ENCODE results near the gene RPTOR. TPM values are rescaled to one million over a fixed set of nuclear protein-coding genes. Genes with fewer than 3 reads are reported as not detected.

The RPTOR gene
- total RNA-seq, 4 donors from 2014 or later, result 47.6 to 56.9 (median 55.4) TPM

GRCh38 chr17:80965606-80966005, 421.0 kb downstream of the RPTOR start:
- ATAC-seq (no peak), DNase-seq (no peak)
- H3K36me3 ChIP-seq, result peaks cover 0 to 15% of the 10 kb centered on the region in 2 donors
- in situ Hi-C loops (cut with MboI; ENCODE audit: low sequenced_read_pairs in 4 of 4), result no loop called here
- H3K9me3 ChIP-seq, result no peaks in the 10 kb centered on the region
- intact Hi-C loops (cut with DNase I; ENCODE audit: low total_unique reads), result loop anchor here (5.0 kb wide), 1 partner anchor 98 kb away; no protein-coding TSS in a partner anchor
- H3K27me3 ChIP-seq, result no peaks in the 10 kb centered on the region
- no peak overlapping the region for H3K27ac ChIP-seq
- H3K4me1 ChIP-seq, result peaks cover 38 to 42% of the 10 kb centered on the region in 2 donors
- no peak overlapping the region for H3K4me3 ChIP-seq
- TF ChIP-seq CTCF (IDR thresholded peaks at IDR 0.05 in 4 of 5, conservative IDR thresholded peaks at IDR 0.05 in 1 of 5), result no peak
- TF ChIP-seq POLR2A (IDR thresholded peaks at IDR 0.05), result no peak

- Histone ChIP-seq H3K4me3 (no peak overlapping the region), H3K4me1 (peaks cover 27 to 29% of the 10 kb centered on the region in 2 donors), H3K27me3 (peaks cover 0 to 10% (median 6%) of the 10 kb centered on the region in 3 donors), H3K9me3 (no peaks in the 10 kb centered on the region), H3K36me3 (peaks cover 0 to 15% of the 10 kb centered on the region in 2 donors), H3K27ac (no peak overlapping the region)
- intact Hi-C loops (cut with DNase I; ENCODE audit: low total_unique reads) (loop anchor here (5.0 kb wide), 1 partner anchor 100 kb away; no protein-coding TSS in a partner anchor), in situ Hi-C loops (cut with MboI; ENCODE audit: low sequenced_read_pairs in 4 of 4) (no loop called here)
- DNase-seq (no peak), ATAC-seq (no peak)
- TF ChIP-seq POLR2A (IDR thresholded peaks at IDR 0.05), result no peak
- no peak for TF ChIP-seq CTCF (IDR thresholded peaks at IDR 0.05 in 4 of 5, conservative IDR thresholded peaks at IDR 0.05 in 1 of 5)
Measured at GRCh38 chr17:80967404-80967872, 422.8 kb downstream of the RPTOR start.

- peak overlapping the region in 2 of 4 donors; percentile 15 to 68 for H3K27ac ChIP-seq
- TF ChIP-seq POLR2A (IDR thresholded peaks at IDR 0.05) (no peak), CTCF (IDR thresholded peaks at IDR 0.05 in 4 of 5, conservative IDR thresholded peaks at IDR 0.05 in 1 of 5) (no peak)
- peaks cover 0 to 11% (median 6%) of the 10 kb centered on the region in 3 donors for H3K27me3 ChIP-seq
- no peaks in the 10 kb centered on the region for H3K9me3 ChIP-seq
- H3K4me3 ChIP-seq, result no peak overlapping the region
- intact Hi-C loops (cut with DNase I; ENCODE audit: low total_unique reads), result loop anchor here (5.0 kb wide), 1 partner anchor 101 kb away; no protein-coding TSS in a partner anchor
- ATAC-seq (peak; percentile 7 to 35), DNase-seq (no peak)
- peaks cover 27 to 29% of the 10 kb centered on the region in 2 donors for H3K4me1 ChIP-seq
- in situ Hi-C loops (cut with MboI; ENCODE audit: low sequenced_read_pairs in 4 of 4), result no loop called here
- H3K36me3 ChIP-seq, result peaks cover 0 to 15% of the 10 kb centered on the region in 2 donors
Measured at GRCh38 chr17:80968602-80969029, 424.0 kb downstream of the RPTOR start.

GRCh38 chr17:80969030-80969673, 424.5 kb downstream of the RPTOR start:
- H3K4me1 ChIP-seq, result peaks cover 27 to 29% of the 10 kb centered on the region in 2 donors
- TF ChIP-seq CTCF (IDR thresholded peaks at IDR 0.05 in 4 of 5, conservative IDR thresholded peaks at IDR 0.05 in 1 of 5) (no peak), POLR2A (IDR thresholded peaks at IDR 0.05) (no peak)
- intact Hi-C loops (cut with DNase I; ENCODE audit: low total_unique reads), result loop anchor here (5.0 kb wide), 1 partner anchor 102 kb away; no protein-coding TSS in a partner anchor

More at GRCh38 chr17:80969030-80969673, 424.5 kb downstream of the RPTOR start:
- Histone ChIP-seq H3K27ac (peak overlapping the region in 3 of 4 donors; percentile 5 to 68 (median 31)), H3K4me3 (peak overlapping the region in 2 of 4 donors; percentile 9 to 22), H3K36me3 (peaks cover 0 to 14% of the 10 kb centered on the region in 2 donors), H3K27me3 (peaks cover 0 to 11% (median 6%) of the 10 kb centered on the region in 3 donors), H3K9me3 (no peaks in the 10 kb centered on the region)
- no peak for DNase-seq
- ATAC-seq, result peak; percentile 27 to 34
- in situ Hi-C loops (cut with MboI; ENCODE audit: low sequenced_read_pairs in 4 of 4), result no loop called here

Data from gastrocnemius medialis (tissue), 4 donors.